RCC 7860 (cell line): ENCODE data around the gene KAZN.
A peak's percentile ranks its signal among the peaks of the same experiment; 100 is the strongest.

ENCODE experiments used
- DNase-seq: peaks from one replicate; pipeline ENCODE4 v3.0.0-alpha.2; 2015; ENCODE audit warnings: low spot score
- FAIRE-seq: peaks from 2 replicates; lab custom pipeline; 2012; peaks lifted over from hg19 to GRCh38; lab: Jason Lieb, UNC

Gene KAZN

DNA sequence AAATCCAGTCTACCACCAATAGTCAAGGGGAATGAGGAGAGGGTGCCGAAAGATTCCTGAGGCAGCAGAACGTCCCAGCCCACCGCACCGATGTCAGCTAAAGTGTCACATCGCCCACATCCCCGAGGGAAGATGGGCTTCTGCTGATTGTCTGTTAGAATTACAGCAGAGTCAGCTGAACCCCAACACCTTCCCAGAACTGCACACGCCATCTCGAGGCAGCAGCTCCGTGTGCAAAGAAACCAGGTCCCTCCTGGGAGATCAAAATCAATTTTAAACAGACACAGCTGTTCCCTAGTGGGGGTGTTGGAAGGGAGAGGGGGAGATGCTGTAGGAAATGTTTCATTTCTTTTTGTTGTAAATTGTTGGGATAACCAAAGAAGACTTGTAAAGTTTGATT is 12.8 kb upstream of the KAZN start:
- no peak for DNase-seq
- no peak for FAIRE-seq

DNA sequence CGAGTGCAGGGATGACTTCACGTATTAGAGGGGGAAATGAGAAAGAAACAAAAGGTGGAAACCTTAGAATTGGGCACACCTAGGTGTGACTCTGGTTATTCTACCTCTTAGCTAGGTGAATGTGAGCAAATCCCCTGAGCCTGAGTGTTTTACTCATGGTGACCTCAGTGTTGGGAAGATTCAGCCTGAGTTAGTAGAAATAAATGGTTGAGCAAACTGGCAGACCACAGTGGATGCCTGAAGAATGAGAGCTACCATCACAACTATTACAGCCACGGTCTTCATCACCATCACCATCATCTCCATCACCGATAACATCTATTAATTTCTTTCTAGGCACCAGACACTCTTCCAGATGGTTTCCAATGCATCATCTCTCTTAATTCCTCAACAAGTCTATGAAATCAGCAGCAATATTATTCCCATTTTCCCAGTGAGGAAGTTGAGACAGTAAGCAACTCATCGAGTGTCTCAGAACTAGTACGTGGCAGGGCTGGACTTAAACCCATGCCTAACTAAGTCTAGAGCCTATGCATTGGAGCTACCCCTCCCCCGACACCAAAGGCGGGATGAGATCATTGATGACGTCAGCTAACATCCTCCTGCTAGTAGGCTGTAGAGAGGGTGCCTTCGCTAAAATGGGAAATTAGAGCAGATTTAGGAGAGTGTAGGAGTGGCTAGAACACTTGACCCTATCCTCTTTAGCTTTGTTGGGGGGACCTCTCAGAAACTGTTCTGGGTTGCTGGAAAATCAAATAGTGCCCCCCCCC is 7.9 kb upstream of the KAZN start:
- FAIRE-seq: no peak
- DNase-seq: peak; percentile 30

DNA sequence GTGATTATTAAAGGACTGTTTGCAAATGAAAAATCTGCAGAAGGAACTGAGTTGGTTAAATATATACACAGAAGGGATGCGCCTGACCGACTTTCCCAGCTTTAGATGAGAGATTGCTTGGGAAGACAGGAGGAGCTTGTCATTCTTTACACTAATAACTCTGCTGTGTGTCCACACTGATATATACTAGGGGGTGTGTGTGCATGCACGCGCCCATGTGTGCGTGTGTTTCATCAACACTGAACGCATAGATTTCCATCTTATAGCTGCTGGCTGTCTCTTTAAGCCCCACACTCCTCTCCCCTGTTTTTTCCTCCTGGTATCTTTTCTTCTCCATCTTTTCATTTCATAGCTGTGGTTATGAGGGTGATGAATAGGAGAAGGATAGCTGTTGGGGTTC is 6.9 kb upstream of the KAZN start:
- DNase-seq: no peak
- FAIRE-seq: peak; percentile 79

DNA sequence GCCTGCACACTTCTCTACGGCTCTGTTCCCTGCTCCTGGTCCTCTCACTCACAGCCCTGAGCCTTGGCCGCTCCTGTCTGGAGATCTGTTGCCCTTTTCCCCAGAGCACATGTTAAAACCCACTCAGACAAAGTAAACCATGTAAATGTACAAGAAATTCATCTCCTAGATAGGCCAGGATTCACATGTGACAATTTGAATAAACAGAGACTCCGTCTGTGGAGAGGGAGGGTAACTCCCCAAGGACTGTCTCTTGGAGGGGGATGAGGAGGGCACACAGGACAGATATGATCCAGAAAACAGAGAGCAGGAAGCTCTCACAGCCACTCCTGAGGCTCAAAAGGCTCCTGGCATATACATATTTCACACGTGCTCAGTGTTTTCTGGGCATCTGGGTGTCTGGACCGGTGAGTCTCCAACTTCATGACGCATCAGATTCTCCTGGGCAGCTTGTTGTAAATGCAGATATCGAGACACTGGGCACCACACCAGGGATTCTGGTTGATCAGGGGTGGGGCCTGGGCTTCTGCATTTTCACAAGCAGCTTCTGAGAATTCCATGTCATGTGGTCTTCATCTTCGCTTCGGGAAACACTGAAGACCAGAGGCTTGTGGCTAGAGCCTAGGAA is 6.4 kb upstream of the KAZN start:
- FAIRE-seq (no peak), DNase-seq (no peak)

GRCh38 chr1:14593302-14593701 is 5.2 kb upstream of the KAZN start:
- FAIRE-seq (no peak), DNase-seq (no peak)

- FAIRE-seq (no peak), DNase-seq (no peak)
Measured at GRCh38 chr1:14594045-14594444, 4.4 kb upstream of the KAZN start.

- no peak for DNase-seq
- no peak for FAIRE-seq
Measured at GRCh38 chr1:14596591-14596990, 1.9 kb upstream of the KAZN start.

- FAIRE-seq: no peak
- no peak for DNase-seq
Measured at GRCh38 chr1:14597343-14598006, 1.0 kb upstream of the KAZN start.

- FAIRE-seq: no peak
- no peak for DNase-seq
Measured at GRCh38 chr1:14598007-14598497, 433 bp upstream of the KAZN start.

GRCh38 chr1:14599183-14599791 is 802 bp downstream of the KAZN start:
- no peak for DNase-seq

DNA sequence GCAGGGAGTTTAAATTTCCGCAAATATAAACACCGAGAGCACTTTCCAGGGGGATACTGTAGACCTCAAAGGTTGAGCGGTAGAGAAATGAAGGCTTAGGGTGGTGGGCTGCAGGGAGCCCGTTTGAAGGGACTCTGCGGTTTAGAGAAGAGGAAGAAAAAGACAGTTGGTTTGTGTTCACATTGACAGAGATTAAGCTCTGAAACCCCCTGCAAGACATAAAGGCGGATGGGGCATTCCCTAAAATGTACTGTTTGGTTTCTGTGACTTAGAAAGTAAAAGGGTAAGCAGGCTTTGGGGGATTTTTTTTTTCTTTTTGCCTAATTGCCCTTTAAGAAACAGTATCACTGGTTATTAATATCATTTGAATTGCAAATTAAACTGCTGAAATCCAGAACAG is 1.3 kb downstream of the KAZN start:
- FAIRE-seq: no peak
- DNase-seq: no peak

More at GRCh38 chr1:14599183-14599791, 802 bp downstream of the KAZN start:
- no peak for FAIRE-seq

GRCh38 chr1:14600405-14601112 is 2.1 kb downstream of the KAZN start:
- peak; percentile 45 for DNase-seq

DNA sequence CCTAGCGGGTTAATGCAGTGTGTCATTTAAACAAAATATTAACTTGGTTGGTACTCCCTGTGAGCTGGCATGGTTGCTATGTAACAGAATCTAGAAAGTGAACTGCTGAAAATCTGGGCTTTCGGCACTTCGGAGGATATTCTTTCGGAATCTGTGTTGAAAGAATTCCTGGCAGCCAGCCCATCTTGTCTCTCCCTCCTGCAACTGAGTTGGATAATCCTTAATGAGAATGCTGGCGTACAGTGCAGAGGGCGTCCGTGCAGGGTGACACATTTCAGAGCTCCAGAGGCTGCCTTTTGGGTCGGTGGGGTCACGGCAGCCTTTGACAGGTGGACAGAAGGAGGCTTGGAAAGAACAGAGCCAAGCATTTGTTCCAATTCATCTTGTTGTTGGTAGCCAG is 3.7 kb downstream of the KAZN start:
- peak; percentile 58 for DNase-seq
- peak; percentile 79 for FAIRE-seq

More at GRCh38 chr1:14600405-14601112, 2.1 kb downstream of the KAZN start:
- no peak for FAIRE-seq

GRCh38 chr1:14603645-14604044 is 5.2 kb downstream of the KAZN start:
- FAIRE-seq (no peak), DNase-seq (no peak)

DNA sequence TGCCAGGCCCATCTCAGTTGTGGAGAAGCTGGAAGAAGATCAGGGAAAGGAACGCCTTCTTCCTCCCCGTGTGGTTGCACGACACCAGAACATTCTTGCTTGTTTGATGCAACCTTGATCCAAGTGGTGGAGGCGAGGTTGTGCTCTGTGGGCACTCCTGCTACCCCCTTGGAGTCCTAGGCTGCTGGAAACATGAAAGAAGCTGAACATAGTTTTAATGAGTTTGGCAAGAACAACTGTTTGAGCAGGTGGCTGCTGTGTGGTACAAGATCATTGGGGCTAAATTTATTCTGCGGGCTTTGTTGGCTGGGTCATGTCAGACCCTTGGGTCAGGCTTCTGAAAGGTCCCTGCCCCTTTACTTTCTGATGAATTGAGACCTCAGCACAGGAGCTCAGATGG is 5.9 kb downstream of the KAZN start:
- FAIRE-seq (no peak), DNase-seq (no peak)

DNA sequence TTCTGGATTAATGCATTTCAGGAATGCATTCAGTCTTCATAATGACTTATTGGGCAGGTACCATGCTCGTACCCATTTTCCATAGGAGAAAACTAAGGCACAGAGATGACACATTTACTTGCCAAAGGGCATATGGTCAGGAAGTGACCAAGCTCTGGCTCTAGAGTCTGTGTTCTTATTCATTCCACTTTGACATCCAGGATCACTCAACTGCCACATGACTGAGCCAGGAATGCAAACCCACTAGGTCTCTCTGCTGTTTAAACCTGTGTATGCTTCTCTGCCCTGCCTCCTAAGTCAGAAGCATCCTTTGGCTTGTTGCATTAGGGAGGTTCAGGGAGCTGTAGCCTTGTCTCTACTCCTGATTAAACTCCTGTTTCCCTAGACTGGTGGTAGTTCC is 7.5 kb downstream of the KAZN start:
- FAIRE-seq (peak; percentile 15), DNase-seq (peak; percentile 82)

DNA sequence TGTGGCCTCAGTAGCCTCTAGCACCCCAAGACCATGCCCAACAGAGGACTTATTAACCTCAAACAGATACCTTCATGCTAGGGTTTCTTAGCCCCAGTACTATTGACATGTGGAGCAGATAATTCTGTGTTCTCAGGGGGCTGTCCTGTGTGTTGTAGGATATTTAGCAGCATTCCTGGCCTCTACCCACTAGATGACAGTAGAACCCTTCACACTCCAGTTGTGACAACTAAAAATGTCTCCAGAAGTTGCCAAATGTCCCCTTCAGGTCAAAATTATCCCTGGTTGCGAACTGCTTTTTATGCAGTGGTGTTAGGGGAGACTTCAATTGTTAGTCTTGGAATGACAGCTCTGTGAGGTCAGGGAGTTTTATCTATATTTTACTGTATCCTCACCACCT is 8.1 kb downstream of the KAZN start:
- FAIRE-seq: no peak
- DNase-seq: no peak

DNA sequence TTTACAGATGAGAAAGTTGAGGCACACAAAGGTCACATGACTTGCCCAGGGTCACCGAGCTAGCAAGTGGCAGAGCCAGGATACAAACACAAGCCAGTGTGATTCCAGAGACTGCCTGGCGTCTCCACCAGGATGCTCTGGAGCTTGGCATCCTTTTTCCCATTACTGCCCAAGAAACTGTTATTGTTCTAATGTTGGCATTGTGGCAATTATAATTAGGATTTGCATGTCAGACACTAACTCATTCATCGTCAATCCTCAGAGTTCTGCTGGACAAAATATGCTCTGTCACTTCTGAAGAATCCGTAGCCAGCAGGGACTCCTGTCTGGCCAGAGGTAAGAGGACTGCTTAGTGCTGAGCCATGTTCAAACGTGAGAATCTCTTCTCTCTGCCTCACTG is 8.8 kb downstream of the KAZN start:
- no peak for FAIRE-seq

GRCh38 chr1:14608308-14608707 is 9.8 kb downstream of the KAZN start:
- no peak for DNase-seq

More for the DNA sequence above, 8.8 kb downstream of the KAZN start:
- no peak for DNase-seq

GRCh38 chr1:14610761-14611160 is 12.3 kb downstream of the KAZN start:
- peak; percentile 19 for DNase-seq
- FAIRE-seq: peak; percentile 40

More at GRCh38 chr1:14608308-14608707, 9.8 kb downstream of the KAZN start:
- FAIRE-seq: no peak

- no peak for FAIRE-seq
- no peak for DNase-seq
Measured at GRCh38 chr1:14611792-14612191, 13.3 kb downstream of the KAZN start.
